ENCODE measurements around the gene MRPL21.

Gene MRPL21

GRCh38 chr11:68934666-68935065 is 31.0 kb upstream of the MRPL21 start:
- DNase-seq: no peak

DNA sequence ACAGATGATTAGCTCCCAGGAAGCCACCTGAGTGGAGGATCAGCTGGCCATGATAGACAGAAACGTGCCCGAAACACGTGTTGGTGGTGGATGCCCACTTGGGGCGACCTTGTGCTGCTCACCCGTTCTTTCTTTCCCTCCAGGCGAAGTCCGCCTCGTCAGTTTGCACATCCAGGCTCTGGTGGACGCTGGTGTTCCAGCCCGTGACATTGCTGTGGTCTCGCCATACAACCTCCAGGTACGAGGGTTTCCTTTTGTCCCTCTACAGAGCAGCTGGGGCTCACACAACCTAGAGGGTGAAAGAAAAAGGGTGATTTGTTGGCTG is 30.7 kb upstream of the MRPL21 start:
- DNase-seq: no peak

DNA sequence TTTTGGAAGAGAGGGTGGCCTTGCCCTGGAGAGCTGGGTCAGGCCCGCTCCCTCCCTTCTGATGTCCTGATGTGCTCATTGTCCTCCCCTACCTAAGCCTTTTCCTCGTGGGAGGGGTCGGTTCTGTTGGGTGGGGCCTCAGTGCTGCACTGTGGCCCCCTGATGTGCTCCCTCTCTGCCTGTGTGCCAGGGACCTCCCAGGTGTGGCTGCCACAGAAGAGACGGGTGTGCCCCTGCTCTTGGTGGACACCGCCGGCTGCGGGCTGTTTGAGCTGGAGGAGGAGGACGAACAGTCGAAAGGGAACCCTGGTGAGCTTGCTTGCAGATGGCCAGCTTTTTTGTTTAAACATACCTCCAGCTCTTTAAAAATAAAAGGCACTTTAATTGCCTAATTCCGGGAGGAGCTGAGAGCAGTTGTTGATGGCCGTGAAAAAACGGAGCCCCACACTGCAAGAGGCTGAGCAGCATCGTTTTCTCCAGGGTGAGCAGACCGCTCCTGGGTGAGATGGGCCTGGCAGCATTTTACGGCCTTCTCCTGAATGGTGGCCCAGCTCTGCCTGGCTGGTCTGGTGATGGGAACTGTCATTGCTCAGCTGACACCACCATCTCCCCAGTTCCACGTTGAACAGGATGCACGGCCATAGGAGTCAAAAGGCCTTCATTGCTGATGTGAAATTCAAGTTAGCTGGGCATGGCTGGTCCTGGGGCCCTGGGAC is 30.1 kb upstream of the MRPL21 start:
- DNase-seq: no peak

- DNase-seq: no peak
These were observed 29.4 kb upstream of the MRPL21 start for GRCh38 chr11:68932933-68933577.

GRCh38 chr11:68932358-68932757 is 28.7 kb upstream of the MRPL21 start:
- no peak for DNase-seq

GRCh38 chr11:68931911-68932310 is 28.3 kb upstream of the MRPL21 start:
- no peak for DNase-seq

DNA sequence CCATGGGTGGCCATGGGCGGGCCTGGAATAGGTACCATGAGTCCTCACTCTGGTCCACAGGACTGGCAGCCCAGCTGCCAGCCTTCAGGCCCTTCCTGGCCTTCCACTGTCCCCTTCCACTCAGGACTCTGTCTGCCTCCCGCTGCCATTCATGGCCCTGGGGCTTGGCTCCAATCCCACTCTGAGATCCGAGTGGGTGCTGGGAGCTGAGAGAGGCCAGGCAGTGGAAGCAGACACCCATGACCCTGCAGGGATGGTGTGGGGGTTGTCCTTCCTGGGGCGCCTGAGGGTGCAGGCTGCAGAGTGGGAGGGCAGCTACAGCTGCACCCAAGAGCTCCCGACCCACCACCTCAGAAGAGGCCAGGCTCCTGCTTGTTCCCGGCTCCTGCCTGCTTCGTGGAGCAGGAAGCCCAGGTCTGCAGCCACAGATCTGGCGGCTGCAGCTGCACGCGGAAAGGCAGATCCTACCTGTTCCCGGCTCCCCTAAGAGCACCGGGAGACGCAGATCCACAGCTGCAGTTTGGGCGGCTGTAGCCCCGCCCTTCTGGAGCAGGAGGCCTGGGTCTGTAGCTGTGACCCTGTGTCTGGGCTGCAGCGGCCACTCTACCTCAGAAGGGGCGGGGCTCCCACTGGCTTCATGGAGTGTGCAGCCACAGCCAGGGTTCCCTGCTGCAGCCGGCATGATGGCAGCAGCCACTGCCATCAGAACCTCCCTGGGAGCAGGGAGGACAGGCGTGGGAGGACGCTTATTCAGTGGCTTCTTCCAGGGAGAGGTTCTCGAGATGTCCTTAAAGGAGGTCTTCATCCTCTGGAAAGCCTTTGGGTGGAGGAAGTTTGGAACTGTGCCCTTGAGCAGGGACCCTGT is 27.6 kb upstream of the MRPL21 start:
- DNase-seq: no peak

DNA sequence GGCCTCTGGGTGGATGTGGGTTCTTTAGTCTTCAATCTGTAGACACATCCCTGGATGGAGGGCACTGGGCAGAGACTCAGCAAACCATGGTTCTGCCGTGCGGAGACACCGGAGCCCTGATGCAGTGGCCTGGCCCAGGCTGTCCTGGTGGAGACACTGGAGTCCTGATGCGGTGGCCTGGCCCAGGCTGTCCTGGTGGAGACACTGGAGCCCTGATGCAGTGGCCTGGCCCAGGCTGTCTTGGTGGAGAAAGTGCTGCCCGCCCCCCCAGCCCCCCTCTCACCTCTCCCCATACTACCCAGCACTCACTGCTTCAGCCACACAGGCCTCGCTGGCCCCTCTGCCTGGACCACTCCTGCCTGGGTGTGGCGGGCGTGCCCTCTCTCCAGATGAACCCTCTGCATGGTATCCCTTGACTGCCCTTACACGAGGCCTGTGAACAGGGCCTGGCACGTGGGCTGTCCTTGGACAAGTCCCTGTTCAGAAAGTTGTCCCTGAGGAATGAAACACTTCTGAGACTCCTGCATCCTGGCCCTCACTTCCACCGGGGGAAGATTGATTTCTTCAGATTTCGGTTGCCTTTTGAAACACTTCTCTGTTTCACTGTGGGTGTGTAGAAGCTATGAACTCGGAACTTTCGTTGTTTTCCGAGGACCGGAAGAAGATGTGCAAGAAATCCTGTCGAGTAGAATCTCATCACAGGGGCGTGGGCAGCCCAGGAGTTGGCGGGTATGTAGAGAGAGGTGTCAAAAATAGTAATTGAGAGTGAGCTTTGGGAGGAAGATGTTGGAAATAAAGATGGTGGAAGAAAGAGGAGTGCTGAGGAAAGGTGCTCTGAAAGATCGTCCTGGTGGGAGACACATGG is 26.3 kb upstream of the MRPL21 start:
- DNase-seq: no peak

GRCh38 chr11:68929135-68929534 is 25.5 kb upstream of the MRPL21 start:
- no peak for DNase-seq

- DNase-seq: peak; percentile 98
These were observed 24.7 kb upstream of the MRPL21 start for GRCh38 chr11:68928136-68928880.

- DNase-seq: peak; percentile 97
These were observed 23.9 kb upstream of the MRPL21 start for GRCh38 chr11:68927280-68928135.

DNA sequence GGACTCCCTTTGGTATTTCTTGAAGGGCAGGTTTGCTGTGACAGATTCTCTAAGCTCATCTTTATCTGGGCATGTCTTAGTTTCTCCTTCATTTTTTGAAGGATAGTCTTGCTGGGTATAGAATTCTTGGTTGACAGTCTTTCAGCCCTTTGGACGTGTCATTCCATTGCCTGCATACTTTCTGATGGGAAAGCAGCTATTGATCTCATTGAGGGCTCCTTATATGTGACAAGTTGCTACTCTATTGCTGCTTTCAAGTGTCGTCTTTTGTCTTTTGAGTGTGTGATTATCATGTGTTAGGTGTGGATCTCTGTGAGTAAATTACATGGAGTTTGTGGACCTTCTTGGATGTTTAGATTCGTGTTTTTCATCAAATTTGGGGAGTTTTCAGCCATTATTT is 22.0 kb upstream of the MRPL21 start:
- peak; percentile 78 for DNase-seq

GRCh38 chr11:68924073-68924925 is 20.7 kb upstream of the MRPL21 start:
- peak; percentile 43 for DNase-seq

DNA sequence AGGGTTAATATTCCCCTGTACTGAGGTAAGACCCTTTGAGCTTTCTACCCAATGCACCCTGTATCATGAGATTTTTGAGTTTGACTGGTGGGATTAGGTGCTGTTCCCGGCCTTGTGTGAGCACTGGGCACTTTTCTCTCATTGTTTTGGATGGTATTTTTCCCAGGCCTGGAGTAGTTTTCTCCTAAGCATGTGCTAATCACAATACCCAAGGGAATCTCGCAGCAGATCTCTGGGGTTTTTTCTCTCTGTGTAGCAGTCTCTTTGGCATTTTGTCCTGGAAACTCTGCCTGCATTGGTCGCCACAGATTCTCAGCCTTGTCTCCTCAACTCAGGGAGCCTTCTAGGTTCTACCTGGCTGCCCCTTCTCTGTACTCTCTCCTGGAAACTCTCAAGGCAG is 20.0 kb upstream of the MRPL21 start:
- no peak for DNase-seq

DNA sequence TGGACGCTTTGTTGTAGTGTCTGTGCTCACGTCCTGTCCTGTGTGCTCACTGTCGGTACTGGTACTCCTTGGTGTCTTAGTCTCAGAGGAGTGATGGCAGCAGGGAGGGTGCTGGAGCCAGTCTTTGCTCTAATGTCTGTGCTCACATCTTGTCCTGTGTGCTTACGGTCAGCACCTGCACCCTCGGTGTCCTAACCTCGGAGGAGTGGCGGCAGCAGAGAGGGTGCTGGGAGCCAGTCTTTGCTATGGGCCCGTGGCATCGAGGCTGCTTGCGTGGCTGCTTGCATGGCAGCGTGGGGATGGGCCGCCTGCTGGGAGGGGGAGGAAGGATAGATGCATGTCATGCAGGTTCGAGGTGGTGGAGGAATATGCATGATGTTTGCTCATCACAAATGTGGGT is 12.8 kb upstream of the MRPL21 start:
- no peak for DNase-seq

- no peak for DNase-seq
These were observed 11.1 kb upstream of the MRPL21 start for GRCh38 chr11:68914761-68915160.

DNA sequence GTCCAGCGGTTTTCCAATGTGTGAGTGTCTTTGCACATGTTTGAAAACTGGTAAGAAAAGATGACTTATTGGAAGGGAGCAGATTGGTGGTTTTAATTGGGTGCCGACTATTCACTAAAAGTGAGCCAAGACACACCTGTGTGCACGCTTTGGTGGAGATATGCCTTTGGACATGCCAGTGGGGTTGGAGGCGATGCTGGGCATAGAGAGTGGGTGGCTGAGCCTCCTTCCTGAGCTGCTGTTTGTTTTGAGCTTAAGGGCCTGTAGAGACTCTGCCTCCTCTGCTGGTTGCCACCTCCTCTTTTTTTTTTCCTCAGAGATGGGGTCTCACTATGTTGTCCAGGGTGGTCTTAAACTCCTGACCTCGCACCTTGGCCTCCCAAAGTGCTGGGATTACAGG is 9.6 kb upstream of the MRPL21 start:
- DNase-seq: no peak

DNA sequence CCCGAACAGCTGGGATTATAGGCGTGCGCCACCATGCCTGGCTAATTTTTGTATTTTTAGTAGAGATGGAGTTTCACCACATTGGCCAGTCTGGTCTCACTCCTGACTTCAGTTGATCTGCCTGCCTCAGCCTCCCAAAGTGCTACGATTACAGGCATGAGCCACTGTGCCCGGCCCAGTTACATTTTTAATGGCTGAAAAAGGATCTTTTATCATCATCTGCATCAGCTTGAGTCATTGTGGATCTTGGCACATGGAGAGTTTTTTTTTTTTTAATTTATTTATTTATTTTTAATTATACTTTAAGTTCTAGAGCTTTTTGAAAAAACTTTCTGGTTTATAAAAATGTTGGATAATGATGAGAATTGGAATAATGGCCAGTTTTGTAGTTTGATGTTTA is 8.6 kb upstream of the MRPL21 start:
- no peak for DNase-seq

DNA sequence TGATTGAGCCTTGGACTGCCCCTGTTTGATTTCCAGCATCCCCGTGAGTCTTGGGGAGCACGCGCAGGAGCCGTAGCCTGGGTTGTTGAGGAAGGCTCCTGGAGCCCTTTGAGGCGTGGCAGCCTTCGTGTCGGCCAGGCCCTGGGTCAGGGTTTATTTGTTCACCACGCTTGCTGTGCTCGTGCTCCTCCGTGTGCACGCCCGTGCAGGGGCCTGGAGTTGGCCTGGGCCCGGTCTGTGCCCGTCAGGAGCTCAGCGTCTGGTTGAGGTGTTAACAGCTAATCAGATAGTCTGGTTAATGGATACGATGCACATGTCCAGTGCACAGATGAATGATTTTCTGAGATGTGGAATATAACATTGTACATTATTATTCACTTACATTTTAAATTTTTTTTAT is 8.1 kb upstream of the MRPL21 start:
- no peak for DNase-seq

DNA sequence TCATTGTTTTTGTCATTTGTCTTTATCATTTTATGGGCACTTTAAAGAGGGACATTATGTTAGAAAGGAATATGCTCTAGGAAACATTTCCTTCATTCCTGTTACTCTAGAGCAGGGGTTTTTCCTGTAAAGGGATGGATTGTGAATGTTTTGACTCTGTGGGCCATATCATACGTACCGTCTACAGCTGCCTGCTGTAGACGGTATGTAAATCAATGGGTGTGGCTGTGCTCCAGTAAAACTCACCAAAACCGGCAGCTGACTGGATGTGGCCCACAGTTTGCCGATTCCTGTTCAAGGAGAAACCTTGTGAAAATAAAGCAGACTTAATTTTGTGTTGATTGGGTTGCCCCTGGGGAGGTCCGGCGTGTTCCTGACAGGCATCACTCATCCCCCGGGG is 7.3 kb upstream of the MRPL21 start:
- DNase-seq: no peak

All from OCI-M1 (cell line).